Activated T-cell treated with anti-CD3 and anti-CD28 coated beads for 24 hours (primary cell): ENCODE results near the gene HK1.
A peak's percentile ranks its signal among the peaks of the same experiment; 100 is the strongest.

Experiments
- DNase-seq: peaks from one replicate; pipeline ENCODE4 v3.0.0-alpha.2; 2020; ENCODE audit warnings: low read depth

Gene HK1

DNA sequence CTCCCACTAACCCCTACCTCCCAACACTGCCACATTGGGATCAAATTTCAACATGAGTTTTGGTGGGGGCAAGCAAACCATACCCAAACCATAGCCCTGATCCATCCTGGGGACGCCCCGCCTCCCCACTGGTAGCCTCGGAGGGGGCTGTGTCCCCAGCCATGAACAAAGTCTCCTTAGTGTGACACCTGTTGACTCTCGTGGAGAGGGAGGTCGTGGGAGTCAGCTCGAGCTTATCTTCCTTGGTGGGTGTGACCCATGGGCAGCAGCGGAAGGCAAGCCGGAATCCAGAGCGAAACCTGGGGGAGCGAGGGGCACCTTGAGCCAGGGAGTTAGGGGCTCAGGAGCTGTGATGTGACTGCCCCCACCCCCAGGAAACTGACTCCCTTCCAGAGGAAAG lies 126.5 kb downstream of the HK1 start:
- DNase-seq = no peak

DNA sequence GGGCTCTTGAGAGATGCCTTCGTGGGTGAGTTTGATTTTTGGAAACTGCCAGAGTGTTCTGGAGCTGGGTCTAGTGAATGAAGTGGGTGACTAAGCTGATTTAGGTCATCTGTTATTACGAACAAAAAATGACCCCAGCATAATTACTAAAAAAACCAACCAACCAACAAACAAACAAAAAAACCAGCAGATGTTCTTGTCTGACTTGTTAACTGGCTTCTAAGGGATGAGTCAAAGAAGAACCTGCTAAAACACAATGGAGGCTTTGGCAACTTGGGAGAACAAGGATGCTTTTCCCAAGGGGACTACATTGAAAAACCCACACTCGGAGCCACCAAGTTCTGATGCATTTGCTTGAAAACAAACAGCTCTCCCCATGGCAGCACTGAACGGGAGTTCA lies 126.9 kb downstream of the HK1 start:
- no peak for DNase-seq

DNA sequence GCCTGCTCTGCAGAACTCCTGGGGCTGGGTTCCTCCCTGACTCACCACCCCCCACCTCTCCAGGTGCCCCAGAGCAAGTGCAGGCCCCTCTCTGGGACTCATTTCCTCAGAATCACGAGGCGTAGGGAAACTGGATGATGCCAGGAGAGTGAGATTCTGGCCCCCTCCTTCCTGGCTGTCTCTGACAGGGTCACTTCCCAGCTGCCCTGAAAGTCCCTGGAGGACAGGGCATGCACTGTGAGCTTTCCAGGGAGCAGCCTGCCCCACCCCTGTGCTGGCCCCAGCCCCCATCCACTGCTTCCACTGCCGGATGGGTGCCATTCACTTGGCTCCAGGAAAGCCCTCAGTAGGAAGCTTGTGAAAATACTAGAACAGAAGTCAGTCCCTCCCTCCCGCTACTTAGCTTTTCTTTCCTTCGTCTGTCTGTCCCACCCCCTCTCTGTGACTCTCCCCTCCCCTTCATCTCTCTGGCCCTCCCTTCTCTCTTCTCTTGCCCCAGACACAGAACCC lies 128.1 kb downstream of the HK1 start:
- no peak for DNase-seq

DNA sequence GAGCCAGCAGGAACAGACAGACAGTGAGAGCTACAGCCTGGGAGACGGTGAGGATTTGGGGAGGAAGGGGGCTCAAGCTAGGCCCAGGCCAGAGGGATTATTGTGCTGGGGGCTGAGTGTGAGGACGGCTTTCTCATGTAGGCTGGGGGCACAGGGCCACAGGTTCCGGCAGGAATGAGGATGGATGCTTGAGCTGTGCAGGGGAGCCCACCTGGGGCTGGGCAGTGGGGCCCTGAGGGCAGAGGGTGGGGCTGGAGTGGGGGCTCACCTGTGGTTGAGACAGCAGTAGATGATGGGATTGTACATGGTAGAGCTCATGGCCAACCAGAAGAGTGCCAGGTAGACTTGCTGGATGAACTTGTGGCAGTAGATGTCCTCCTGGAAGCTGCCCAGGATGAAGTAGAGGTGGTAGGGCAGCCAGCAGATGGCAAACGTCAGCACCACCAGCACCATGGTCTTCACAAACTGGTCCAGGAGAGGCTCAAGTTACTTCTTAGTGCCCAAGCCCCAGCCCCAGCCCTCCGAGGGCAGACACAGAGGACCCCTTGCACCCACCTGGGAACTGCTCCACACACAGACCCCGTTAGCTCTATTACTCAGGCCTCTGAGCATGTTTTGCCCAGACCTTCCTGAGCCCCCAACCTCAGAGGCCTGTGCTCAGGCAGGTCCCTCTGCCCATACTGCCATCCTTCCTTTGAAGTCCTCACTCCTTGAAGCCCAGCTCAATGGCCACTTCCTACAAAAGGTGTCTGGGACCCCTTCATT lies 128.7 kb downstream of the HK1 start:
- no peak for DNase-seq

DNA sequence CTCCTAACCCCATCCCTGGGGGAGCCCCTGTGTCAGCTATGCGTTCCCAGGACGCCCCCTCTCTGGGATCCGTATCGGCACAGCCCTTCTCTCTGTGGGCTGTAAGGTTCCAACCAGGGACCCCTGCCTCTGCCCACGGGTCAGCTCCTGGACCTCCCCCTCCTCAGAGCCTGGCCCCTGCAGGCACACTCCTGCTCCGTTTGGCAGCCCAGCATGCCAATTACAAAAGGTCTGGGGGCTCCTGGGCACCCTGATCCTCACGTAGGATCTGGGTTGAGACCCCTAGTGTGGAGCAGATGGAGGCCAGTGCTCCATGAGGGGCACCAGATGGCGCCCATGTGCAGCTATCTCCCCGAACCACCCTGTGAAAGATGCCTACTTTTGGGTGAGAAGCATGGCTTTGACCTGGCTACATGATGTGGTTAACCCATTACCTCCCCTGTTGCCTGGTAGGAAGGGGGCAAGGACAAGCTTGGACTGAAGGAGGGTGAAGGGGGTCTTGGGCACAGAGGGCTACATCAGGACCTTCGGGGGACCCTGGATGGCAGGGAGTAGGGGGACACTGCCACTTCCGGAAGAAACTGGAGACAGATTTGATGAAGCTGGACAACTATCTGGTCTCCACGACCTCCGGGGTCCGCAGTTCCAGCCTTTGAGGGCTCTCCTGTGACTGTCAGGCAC lies 129.5 kb downstream of the HK1 start:
- no peak for DNase-seq

DNA sequence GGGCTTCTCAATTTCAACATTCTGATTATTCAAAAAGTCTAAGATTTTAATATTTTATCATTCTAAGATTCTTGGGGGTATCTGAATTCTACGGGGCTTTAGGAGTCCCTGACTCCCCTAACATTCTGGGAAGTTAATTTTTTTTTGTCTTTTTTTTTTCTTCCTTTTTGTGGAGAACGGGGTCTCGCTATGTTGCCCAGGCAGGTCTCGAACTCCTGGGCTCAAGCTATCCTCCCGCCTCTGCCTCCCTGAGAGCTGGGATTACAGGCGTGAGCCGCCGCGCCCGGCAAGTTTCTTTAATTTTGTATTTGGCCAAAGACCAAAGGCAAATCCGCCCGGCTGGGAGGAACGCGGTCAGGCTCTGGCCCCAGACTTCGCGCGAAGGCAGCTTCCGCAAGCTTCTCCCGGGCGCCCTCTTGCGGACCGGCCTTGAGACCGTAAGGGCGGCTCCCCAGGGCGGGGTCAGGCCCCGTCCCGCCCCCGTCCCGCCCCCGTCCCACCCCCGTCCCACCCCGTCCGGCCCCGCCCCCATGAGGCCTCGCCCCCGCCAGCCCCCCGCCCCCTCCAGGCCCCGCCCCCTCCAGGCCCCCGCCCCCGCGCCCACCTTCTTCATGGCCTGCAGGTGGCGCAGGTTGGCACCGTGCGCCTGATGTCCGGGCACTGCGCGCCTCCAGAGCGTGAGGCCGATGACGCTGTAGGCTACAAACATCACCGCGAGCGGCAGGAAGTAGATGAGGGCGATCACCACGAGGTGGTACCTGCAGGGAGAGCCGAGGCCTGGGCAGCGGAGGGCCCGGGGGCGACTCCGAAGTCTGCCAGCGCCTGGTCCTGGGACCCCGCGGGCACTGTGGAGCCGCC lies 130.3 kb downstream of the HK1 start:
- DNase-seq = peak; percentile 84

DNA sequence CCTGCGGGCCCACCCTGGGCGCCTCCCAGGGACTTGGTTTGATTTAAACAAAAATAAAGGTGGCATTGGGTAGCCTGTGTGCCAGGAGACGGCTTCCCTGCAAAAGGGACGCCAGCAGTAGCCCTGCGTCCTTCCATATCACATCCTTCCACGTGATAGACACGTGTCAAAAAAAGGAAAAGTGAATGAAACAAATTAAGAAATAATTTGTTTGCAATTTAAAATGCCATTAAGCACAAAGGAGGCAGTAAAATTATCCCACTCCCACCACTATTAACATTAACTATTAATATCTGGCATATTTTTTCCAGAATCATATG lies 130.8 kb downstream of the HK1 start:
- DNase-seq = no peak

DNA sequence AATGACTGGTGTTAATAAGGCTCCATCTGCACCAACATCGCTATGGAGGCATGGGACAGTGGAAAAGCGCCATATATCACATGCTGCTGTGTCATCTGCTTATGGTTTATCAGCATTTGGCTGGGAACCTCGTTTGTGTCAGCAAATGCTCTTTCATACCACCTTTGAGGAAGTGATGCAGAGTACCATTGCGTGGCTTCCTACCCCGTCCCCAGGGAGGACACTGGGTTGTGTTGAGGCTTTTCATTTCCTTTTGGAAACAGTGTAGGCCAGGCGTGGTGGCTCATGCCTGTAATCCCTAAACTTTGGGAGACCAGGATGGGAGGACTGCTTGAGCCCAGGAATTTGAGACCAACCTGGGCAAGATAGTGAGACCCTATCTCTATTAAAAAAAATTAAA lies 131.7 kb downstream of the HK1 start:
- no peak for DNase-seq

DNA sequence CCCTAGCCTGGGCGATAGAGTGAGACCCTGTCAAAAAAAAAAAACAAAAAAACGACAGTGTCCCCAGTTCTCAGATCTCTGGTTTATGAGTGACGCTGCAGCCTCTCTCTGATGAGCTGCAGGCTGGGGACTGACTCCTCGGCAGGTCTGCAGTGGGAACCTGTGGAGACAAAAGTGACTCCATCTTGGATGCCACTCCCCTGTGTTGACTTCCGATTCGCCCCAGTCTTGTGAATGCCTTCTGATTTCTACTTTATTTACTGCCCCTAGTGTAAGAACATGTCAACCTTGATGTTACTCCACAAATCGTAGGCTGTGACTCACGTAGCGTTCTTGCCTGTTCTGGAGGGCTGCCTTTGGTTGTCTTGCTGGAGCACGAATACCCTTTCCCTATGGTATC lies 132.2 kb downstream of the HK1 start:
- no peak for DNase-seq

DNA sequence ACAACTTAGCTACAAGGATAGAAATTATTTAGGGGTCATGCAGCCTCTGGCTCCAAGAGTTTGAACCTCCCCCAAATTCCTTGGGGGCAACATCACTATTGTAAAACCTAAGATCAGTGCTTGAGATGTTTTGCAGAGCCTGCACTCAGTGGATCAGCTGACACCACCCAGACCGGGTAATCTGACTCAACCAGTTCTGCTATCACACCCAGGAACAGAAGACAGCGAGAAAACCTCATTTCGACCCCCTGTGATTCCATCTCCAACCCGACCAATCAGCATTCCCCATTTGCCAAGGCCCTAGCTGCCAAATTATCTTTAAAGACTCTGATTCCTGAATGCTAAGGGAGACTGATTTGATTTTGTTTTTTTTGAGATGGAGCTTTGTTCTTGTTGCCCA lies 133.2 kb downstream of the HK1 start:
- no peak for DNase-seq

DNA sequence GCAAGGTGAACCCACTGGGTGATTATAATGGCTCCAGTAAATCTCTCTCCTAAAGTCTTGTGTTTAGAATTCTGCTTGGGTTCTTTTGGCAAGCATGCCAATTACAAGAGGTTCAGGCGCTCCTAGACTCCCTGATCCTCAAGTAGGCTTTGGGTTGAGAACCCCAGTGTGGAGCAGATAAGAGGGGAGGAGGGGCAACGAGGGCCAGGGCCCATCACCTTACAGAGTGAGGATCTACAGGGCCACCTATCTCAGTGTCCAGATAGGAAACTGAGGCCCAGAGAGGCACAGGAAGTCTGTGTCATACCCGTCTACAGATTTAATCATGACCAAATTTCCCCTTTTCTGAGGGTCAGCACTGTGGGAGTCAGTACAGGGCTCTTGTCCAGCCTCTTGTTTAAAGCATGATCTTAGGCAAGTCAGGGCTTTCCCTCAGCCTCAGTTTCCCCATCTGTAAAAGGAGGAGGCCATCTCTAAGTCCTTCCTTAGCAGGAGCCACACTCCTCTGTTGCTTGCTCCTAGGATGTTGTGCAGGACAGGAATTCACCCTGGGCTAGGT lies 134.0 kb downstream of the HK1 start:
- DNase-seq = no peak

DNA sequence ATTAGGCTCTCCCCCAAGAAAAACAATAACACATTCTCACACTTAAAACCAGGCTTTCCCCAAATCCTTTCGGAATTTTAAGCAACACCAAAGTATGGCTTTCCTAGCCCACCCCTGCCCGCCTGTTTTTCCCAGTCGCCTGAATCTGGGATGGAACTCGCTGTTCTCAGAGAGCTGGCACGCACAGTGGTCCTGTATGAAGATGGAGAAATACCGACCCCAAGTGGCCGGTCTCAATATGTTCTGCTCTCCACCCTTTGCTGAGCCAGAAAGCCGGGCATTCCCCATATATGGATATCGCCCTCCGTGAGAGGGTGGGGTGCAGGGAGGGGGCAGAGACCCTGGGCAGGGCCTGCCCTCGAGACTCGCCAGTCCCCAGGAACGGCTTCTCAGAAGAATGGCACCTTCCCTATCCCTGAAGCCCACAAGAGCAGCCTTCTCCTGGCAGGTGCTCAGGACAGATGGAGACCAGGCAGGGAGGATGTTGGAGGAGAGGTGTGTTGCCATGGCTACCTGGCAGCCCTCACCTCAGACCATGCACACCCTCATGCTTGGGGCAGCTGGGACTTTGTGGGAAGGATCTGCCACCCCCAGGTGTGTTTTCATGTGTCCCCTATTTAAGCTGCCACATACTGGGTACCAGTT lies 135.0 kb downstream of the HK1 start:
- DNase-seq = no peak

DNA sequence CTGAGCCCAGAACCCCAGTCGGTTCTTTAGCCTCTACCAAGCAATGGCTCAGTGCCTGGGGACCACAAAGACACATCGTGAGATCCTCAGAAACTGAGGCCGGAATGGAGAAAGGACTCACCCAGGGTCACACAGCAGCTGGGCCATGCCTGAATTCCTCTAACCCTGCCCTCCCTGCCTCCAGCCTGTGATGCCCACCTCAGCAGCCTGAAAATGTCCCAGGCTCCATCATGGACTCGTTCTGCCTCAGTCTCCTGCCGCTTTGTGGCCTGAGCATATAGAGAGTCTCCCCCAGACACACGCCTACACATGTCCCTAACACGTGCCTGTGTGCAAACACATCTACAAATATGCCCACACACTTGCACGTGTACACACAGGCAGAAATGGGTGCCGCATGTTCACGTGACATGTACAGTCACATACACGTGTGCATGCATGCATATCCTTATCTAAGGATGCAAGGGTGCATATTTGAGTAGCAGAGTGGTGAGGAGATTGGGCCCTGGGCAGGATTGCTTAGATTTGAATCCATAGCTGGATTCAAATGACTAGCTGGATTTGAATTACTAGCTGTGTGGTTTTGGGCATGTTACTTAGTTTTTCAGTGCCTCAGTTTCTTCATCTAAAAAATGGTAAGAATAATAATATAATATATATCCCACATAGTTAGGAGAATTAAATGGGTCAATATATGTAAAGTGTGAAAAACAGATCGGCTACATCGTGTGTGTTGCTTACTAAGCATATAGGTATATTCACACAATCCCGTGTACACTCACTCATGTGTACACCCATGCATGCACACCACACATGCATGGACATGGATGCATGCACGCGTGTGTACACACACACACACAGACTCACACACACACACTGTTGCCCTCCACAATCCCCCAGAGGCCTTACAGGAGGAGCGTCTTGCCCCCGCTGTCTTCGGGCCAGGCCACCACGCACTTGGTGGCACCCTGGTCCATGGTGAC lies 136.0 kb downstream of the HK1 start:
- DNase-seq = no peak

DNA sequence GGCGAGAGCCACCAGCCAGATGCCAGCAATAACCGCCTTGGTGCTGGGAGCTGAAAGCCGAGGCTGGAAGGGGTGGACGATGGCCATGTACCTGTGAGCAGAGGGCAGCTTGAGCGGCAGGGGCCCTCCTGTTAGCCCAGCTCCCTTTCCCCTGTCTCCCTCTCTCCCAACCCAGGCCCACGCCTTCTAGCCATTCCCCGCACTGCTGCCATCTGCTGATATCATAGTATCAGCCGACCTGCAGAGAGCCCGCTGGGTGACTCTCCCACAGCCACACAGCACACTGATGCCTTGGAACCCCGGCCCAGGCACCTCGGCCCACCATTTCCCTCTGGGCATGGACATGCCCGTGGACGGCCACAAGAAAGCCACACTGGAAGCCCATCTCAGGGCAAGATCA lies 136.8 kb downstream of the HK1 start:
- no peak for DNase-seq

DNA sequence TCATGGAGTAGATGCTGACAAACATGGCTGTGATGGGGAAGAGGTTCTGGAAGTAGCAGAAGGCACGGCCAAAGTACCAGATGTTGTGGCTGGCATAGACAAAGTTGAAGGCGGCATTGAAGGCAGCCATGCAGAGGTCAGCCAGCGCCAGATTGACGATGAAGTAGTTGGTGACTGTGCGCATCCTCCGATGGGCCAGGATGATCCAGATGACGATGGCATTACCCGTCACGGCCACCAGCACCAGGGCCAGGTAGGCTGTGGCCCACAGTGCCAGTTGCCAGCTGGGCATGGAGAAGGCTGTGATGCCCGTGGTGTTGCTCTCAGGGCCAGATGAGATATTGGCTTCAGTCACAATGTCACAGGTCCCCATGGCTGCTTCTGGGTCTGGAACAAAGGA lies 137.7 kb downstream of the HK1 start:
- no peak for DNase-seq

DNA sequence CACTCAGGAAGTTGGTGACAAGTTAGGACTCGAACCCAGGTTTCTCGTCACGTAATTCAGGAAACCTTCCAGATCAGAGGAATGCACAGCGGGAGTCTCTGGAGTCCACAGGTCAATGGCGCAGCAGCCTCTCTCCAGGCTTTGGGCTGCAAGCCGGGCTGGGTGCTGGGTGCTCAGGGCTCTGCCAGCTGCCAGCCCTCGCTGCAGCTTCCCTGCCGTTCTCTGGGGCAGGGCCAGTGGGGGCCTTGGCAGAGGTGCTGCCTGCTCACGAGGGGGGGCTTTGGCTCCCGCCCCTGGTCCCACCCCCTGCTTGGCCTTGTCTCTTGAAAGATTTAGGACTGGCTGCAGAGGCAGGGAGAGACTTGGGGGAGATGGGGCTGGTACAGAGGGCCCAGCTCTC lies 138.4 kb downstream of the HK1 start, which contains the start of gene TACR2:
Gene TACR2, minus strand, starts transcription at position 224 of the 400 bp plus-strand sequence. CDS start 595 bp downstream, outside the sequence.
- no peak for DNase-seq

DNA sequence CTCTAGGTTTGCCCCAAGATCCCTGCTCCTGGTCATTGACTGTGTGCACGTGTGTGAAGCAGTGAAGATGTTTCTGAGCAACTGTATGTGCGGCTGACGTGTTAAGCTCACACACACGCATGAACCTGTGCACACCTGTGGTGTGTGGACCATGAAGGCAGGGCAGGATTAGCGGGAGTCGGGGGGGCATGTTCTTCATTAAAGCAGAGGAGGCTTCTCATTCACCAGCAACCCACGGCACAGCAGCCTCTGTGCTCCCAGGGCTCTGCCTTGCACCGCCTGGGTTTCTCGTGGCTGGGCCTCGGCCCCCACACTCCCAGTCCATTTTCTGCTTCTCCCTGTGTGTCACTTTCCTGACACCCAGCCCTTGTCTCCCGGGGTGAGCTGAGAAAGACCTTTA lies 139.2 kb downstream of the HK1 start:
- DNase-seq = no peak

DNA sequence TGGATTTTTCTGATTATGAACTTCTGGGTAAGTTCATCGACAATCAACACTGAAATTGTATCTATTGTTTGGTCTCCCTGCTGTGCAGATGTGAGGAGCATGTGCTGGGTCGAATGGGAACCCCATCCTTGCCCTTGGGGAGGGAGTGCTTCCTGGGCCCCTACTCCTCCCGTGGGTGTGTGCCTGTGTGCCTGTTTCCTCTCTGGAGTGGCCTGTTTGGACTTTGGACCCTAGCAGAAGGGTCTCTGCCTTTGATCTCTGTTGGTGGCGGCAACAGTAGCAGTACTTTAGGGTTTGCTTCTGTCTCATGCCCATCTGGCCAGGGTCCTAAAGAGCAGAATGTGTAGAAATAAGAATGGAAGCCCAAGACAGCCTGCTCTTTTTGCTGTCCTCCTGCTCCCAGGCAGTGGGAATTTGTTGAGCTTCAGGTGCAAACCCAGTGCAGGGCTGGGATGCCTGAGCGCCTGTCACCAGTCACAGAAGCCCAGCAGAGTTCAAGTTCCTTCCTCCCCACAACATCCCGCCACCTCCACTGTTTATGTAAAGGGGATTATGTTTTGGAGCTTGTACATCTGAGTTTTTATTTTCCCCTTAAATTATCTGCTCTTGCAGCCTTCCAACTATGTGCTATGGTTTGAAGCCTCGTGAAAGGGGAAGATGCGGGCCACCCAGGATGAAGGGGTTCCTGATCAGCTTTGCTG lies 139.9 kb downstream of the HK1 start:
- no peak for DNase-seq

DNA sequence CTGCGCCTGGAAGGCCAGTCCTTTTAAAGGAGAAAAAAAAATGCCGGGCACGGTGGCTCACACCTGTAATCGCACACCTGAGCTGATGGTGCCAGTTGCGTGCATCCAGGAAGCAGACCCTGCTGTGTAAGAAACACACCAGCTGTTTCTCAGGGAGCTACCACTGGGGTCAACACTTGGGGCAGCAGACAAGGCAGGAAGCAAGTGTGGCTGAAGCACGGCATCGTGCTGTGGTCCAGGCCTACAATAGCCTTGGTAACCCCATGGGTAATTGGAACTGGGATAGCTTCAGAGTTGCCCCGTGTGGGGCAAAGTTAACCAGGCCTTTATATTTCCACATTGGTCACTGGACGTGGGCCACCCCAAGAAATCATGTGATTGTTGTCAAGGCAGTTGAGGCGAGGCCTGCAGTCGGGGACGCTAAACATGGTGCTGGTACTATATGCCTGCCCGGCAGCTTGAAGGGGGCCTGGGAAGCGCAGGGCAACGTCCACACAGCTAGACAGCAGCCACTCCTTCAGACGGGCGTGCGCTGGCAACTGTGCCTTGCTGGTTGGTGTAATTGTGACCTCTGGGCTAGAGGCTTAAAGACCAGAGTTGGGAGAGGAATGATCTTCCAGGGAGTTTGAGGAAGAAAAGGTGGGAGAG lies 140.9 kb downstream of the HK1 start:
- DNase-seq = no peak

DNA sequence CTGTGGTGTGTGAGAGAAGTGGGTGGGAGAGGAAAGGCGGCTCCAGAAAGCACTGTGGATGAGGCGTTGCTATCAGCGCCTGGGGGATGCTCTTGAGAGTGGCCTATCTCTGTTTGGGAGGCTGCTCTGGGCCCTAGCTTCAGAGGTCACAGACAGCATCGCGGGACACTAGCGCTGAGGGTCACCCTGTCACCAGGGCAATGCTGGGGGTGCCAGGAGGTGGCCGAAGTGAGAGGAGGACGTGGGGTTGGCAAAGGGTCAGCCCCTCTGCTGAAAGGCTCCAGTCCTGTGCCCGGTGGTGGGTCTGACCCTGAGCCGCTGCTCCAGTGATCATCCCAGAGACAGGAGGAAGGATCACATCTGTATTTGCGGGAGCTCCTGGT lies 141.4 kb downstream of the HK1 start:
- DNase-seq = no peak
